ENCODE results near the gene OR51G1.
"Not testable (repeated sequence)": the region's sequence is repeated elsewhere in the genome, so short reads cannot be mapped to it uniquely, and the experiment has no call there.

OR51G1 gene

GRCh38 chr11:4924239-4924638 lies at the start of gene OR51G1:
TSS of gene OR51G1 (minus strand) at chr11:4924339. CDS start at chr11:4924339, 0 bp downstream.
- H3K79me2 ChIP-seq (ENCODE audit: control insufficient read depth, insufficient read depth, low read length, unreplicated experiment): no peaks in the 10 kb centered on the region
- no peaks in the 10 kb centered on the region for H3K27me3 ChIP-seq (ENCODE audit: insufficient read depth, low read length)
- no peak within 1 kb of the TSS for H2AFZ ChIP-seq (ENCODE audit: low read length, unreplicated experiment)
- no peak within 1 kb of the TSS for H3K27ac ChIP-seq (ENCODE audit: low read depth, low read length)
- H3K4me1 ChIP-seq (ENCODE audit: control insufficient read depth, insufficient read depth, low read length, unreplicated experiment): no peaks in the 10 kb centered on the region
- H3K4me3 ChIP-seq (ENCODE audit: low read depth, low read length): no peak within 1 kb of the TSS
- H3K36me3 ChIP-seq (ENCODE audit: insufficient read depth, low read length): no peaks in the 10 kb centered on the region

- no peaks in the 10 kb centered on the region for H3K36me3 ChIP-seq (ENCODE audit: insufficient read depth, low read length)
- H3K4me3 ChIP-seq (ENCODE audit: low read depth, low read length): no peak overlapping the region
- no peaks in the 10 kb centered on the region for H3K79me2 ChIP-seq (ENCODE audit: control insufficient read depth, insufficient read depth, low read length, unreplicated experiment)
- no peak overlapping the region for H2AFZ ChIP-seq (ENCODE audit: low read length, unreplicated experiment)
- no peaks in the 10 kb centered on the region for H3K27me3 ChIP-seq (ENCODE audit: insufficient read depth, low read length)
- no peaks in the 10 kb centered on the region for H3K4me1 ChIP-seq (ENCODE audit: control insufficient read depth, insufficient read depth, low read length, unreplicated experiment)
- no peak overlapping the region for H3K27ac ChIP-seq (ENCODE audit: low read depth, low read length)
These were observed 38.7 kb upstream of the OR51G1 start for GRCh38 chr11:4962816-4963215.

GRCh38 chr11:4960877-4961276 lies 36.7 kb upstream of the OR51G1 start:
- H3K4me3 ChIP-seq (ENCODE audit: low read depth, low read length): no peak overlapping the region
- no peaks in the 10 kb centered on the region for H3K36me3 ChIP-seq (ENCODE audit: insufficient read depth, low read length)
- H3K4me1 ChIP-seq (ENCODE audit: control insufficient read depth, insufficient read depth, low read length, unreplicated experiment): no peaks in the 10 kb centered on the region
- no peaks in the 10 kb centered on the region for H3K79me2 ChIP-seq (ENCODE audit: control insufficient read depth, insufficient read depth, low read length, unreplicated experiment)
- H3K27me3 ChIP-seq (ENCODE audit: insufficient read depth, low read length): no peaks in the 10 kb centered on the region
- no peak overlapping the region for H2AFZ ChIP-seq (ENCODE audit: low read length, unreplicated experiment)
- no peak overlapping the region for H3K27ac ChIP-seq (ENCODE audit: low read depth, low read length)

GRCh38 chr11:4957396-4957795 lies 33.3 kb upstream of the OR51G1 start:
- H2AFZ ChIP-seq (ENCODE audit: low read length, unreplicated experiment): no peak overlapping the region
- H3K79me2 ChIP-seq (ENCODE audit: control insufficient read depth, insufficient read depth, low read length, unreplicated experiment): no peaks in the 10 kb centered on the region
- no peak overlapping the region for H3K27ac ChIP-seq (ENCODE audit: low read depth, low read length)
- H3K27me3 ChIP-seq (ENCODE audit: insufficient read depth, low read length): no peaks in the 10 kb centered on the region
- no peaks in the 10 kb centered on the region for H3K36me3 ChIP-seq (ENCODE audit: insufficient read depth, low read length)
- no peaks in the 10 kb centered on the region for H3K4me1 ChIP-seq (ENCODE audit: control insufficient read depth, insufficient read depth, low read length, unreplicated experiment)
- H3K4me3 ChIP-seq (ENCODE audit: low read depth, low read length): no peak overlapping the region

- H3K4me1 ChIP-seq (ENCODE audit: control insufficient read depth, insufficient read depth, low read length, unreplicated experiment); H3K27me3 ChIP-seq (ENCODE audit: insufficient read depth, low read length); H3K79me2 ChIP-seq (ENCODE audit: control insufficient read depth, insufficient read depth, low read length, unreplicated experiment); H3K27ac ChIP-seq (ENCODE audit: low read depth, low read length); H2AFZ ChIP-seq (ENCODE audit: low read length, unreplicated experiment); H3K36me3 ChIP-seq (ENCODE audit: insufficient read depth, low read length); H3K4me3 ChIP-seq (ENCODE audit: low read depth, low read length): not testable (repeated sequence)
These were observed 31.5 kb upstream of the OR51G1 start, which contains the start of gene OR51A2 for GRCh38 chr11:4955613-4956012. TSS of gene OR51A2 (minus strand) at chr11:4955713. CDS start at chr11:4955713, 0 bp downstream.

- H3K4me1 ChIP-seq (ENCODE audit: control insufficient read depth, insufficient read depth, low read length, unreplicated experiment): no peaks in the 10 kb centered on the region
- no peaks in the 10 kb centered on the region for H3K36me3 ChIP-seq (ENCODE audit: insufficient read depth, low read length)
- no peak within 1 kb of the TSS for H3K4me3 ChIP-seq (ENCODE audit: low read depth, low read length)
- no peaks in the 10 kb centered on the region for H3K79me2 ChIP-seq (ENCODE audit: control insufficient read depth, insufficient read depth, low read length, unreplicated experiment)
- no peak within 1 kb of the TSS for H3K27ac ChIP-seq (ENCODE audit: low read depth, low read length)
- no peak within 1 kb of the TSS for H2AFZ ChIP-seq (ENCODE audit: low read length, unreplicated experiment)
- H3K27me3 ChIP-seq (ENCODE audit: insufficient read depth, low read length): no peaks in the 10 kb centered on the region
These were observed 23.4 kb upstream of the OR51G1 start, which contains the start of gene OR51A4 for GRCh38 chr11:4947505-4947904. TSS of gene OR51A4 (minus strand) at chr11:4947605. CDS start at chr11:4947100, 505 bp downstream.

GRCh38 chr11:4936745-4937144 lies 12.6 kb upstream of the OR51G1 start:
- H3K4me1 ChIP-seq (ENCODE audit: control insufficient read depth, insufficient read depth, low read length, unreplicated experiment): no peaks in the 10 kb centered on the region
- no peak overlapping the region for H3K27ac ChIP-seq (ENCODE audit: low read depth, low read length)
- no peaks in the 10 kb centered on the region for H3K79me2 ChIP-seq (ENCODE audit: control insufficient read depth, insufficient read depth, low read length, unreplicated experiment)
- H3K36me3 ChIP-seq (ENCODE audit: insufficient read depth, low read length): no peaks in the 10 kb centered on the region
- no peaks in the 10 kb centered on the region for H3K27me3 ChIP-seq (ENCODE audit: insufficient read depth, low read length)
- no peak overlapping the region for H3K4me3 ChIP-seq (ENCODE audit: low read depth, low read length)
- no peak overlapping the region for H2AFZ ChIP-seq (ENCODE audit: low read length, unreplicated experiment)

GRCh38 chr11:4932751-4933150 lies 8.6 kb upstream of the OR51G1 start:
- Histone ChIP-seq H3K27ac (ENCODE audit: low read depth, low read length) (no peak overlapping the region), H3K79me2 (ENCODE audit: control insufficient read depth, insufficient read depth, low read length, unreplicated experiment) (no peaks in the 10 kb centered on the region), H3K4me1 (ENCODE audit: control insufficient read depth, insufficient read depth, low read length, unreplicated experiment) (no peaks in the 10 kb centered on the region), H2AFZ (ENCODE audit: low read length, unreplicated experiment) (no peak overlapping the region), H3K4me3 (ENCODE audit: low read depth, low read length) (no peak overlapping the region), H3K27me3 (ENCODE audit: insufficient read depth, low read length) (no peaks in the 10 kb centered on the region), H3K36me3 (ENCODE audit: insufficient read depth, low read length) (no peaks in the 10 kb centered on the region)

- Histone ChIP-seq H2AFZ (ENCODE audit: low read length, unreplicated experiment) (no peak overlapping the region), H3K4me1 (ENCODE audit: control insufficient read depth, insufficient read depth, low read length, unreplicated experiment) (no peaks in the 10 kb centered on the region), H3K27me3 (ENCODE audit: insufficient read depth, low read length) (no peaks in the 10 kb centered on the region), H3K79me2 (ENCODE audit: control insufficient read depth, insufficient read depth, low read length, unreplicated experiment) (no peaks in the 10 kb centered on the region), H3K4me3 (ENCODE audit: low read depth, low read length) (no peak overlapping the region), H3K27ac (ENCODE audit: low read depth, low read length) (no peak overlapping the region), H3K36me3 (ENCODE audit: insufficient read depth, low read length) (no peaks in the 10 kb centered on the region)
These were observed 2.5 kb upstream of the OR51G1 start for GRCh38 chr11:4926608-4927007.

GRCh38 chr11:4922304-4922703 lies 1.8 kb downstream of the OR51G1 start:
- H3K27me3 ChIP-seq (ENCODE audit: insufficient read depth, low read length): no peaks in the 10 kb centered on the region
- no peak overlapping the region for H2AFZ ChIP-seq (ENCODE audit: low read length, unreplicated experiment)
- no peaks in the 10 kb centered on the region for H3K36me3 ChIP-seq (ENCODE audit: insufficient read depth, low read length)
- H3K4me1 ChIP-seq (ENCODE audit: control insufficient read depth, insufficient read depth, low read length, unreplicated experiment): no peaks in the 10 kb centered on the region
- H3K4me3 ChIP-seq (ENCODE audit: low read depth, low read length): no peak overlapping the region
- H3K79me2 ChIP-seq (ENCODE audit: control insufficient read depth, insufficient read depth, low read length, unreplicated experiment): no peaks in the 10 kb centered on the region
- no peak overlapping the region for H3K27ac ChIP-seq (ENCODE audit: low read depth, low read length)

GRCh38 chr11:4921796-4922195 lies 2.3 kb downstream of the OR51G1 start:
- H2AFZ ChIP-seq (ENCODE audit: low read length, unreplicated experiment): no peak overlapping the region
- no peak overlapping the region for H3K27ac ChIP-seq (ENCODE audit: low read depth, low read length)
- H3K4me3 ChIP-seq (ENCODE audit: low read depth, low read length): no peak overlapping the region
- no peaks in the 10 kb centered on the region for H3K79me2 ChIP-seq (ENCODE audit: control insufficient read depth, insufficient read depth, low read length, unreplicated experiment)
- H3K27me3 ChIP-seq (ENCODE audit: insufficient read depth, low read length): no peaks in the 10 kb centered on the region
- H3K4me1 ChIP-seq (ENCODE audit: control insufficient read depth, insufficient read depth, low read length, unreplicated experiment): no peaks in the 10 kb centered on the region
- H3K36me3 ChIP-seq (ENCODE audit: insufficient read depth, low read length): no peaks in the 10 kb centered on the region
